ENCODE results near the gene EHMT1.

The EHMT1 gene

GRCh38 chr9:137679695-137680305 lies 61.0 kb downstream of the EHMT1 start:
- H3K27ac ChIP-seq (ENCODE audit: low read depth, low read length) = peak overlapping the region; percentile 68
- H3K4me2 ChIP-seq (ENCODE audit: low read depth, low read length, poor library complexity, severe bottlenecking) = peak overlapping the region; percentile 43

GRCh38 chr9:137680444-137681358 lies 61.9 kb downstream of the EHMT1 start:
- Histone ChIP-seq H3K36me3 (ENCODE audit: low read length) (no peaks in the 10 kb centered on the region; the same call in 1 of the 2 replicates), H3K9ac (ENCODE audit: low read length) (peak overlapping the region; percentile 19; the same call in 1 of the 2 replicates), H3K79me2 (ENCODE audit: insufficient read depth, low read length) (peaks cover 49% of the 10 kb centered on the region), H3K9me3 (ENCODE audit: insufficient read depth, low read length) (no peaks in the 10 kb centered on the region), H3K4me2 (ENCODE audit: low read depth, low read length, poor library complexity, severe bottlenecking) (peak overlapping the region; percentile 43), H3K4me3 (ENCODE audit: insufficient read depth, low read length, poor library complexity, severe bottlenecking) (no peak overlapping the region), H2AFZ (ENCODE audit: low read depth, low read length, severe bottlenecking) (no peak overlapping the region), H3F3A (ENCODE audit: insufficient read depth) (peaks cover 35% of the 10 kb centered on the region), H3K27me3 (ENCODE audit: low read length) (no peaks in the 10 kb centered on the region), H3K9me2 (replicated peaks; ENCODE audit: insufficient read depth, low read length) (no peaks in the 10 kb centered on the region), H3K27ac (ENCODE audit: low read depth, low read length) (peak overlapping the region; percentile 68), H4K20me1 (ENCODE audit: low read depth, low read length) (no peaks in the 10 kb centered on the region)
- TF ChIP-seq CTCF (IDR thresholded peaks at IDR 0.05; ENCODE audit: insufficient read depth, low read length, poor library complexity, severe bottlenecking) = no peak
- no peak for TF ChIP-seq EZH2phosphoT487 (conservative IDR thresholded peaks at IDR 0.05; ENCODE audit: low read length)

More at GRCh38 chr9:137679695-137680305, 61.0 kb downstream of the EHMT1 start:
- Histone ChIP-seq H3F3A (ENCODE audit: insufficient read depth) (peaks cover 35% of the 10 kb centered on the region), H3K27me3 (ENCODE audit: low read length) (no peaks in the 10 kb centered on the region), H3K4me3 (ENCODE audit: insufficient read depth, low read length, poor library complexity, severe bottlenecking) (no peak overlapping the region), H3K9me3 (ENCODE audit: insufficient read depth, low read length) (no peaks in the 10 kb centered on the region), H4K20me1 (ENCODE audit: low read depth, low read length) (no peaks in the 10 kb centered on the region), H3K36me3 (ENCODE audit: low read length) (no peaks in the 10 kb centered on the region), H3K9me2 (replicated peaks; ENCODE audit: insufficient read depth, low read length) (no peaks in the 10 kb centered on the region), H3K9ac (ENCODE audit: low read length) (no peak overlapping the region), H2AFZ (ENCODE audit: low read depth, low read length, severe bottlenecking) (no peak overlapping the region), H3K79me2 (ENCODE audit: insufficient read depth, low read length) (peaks cover 40% of the 10 kb centered on the region)
- no peak for TF ChIP-seq CTCF (IDR thresholded peaks at IDR 0.05; ENCODE audit: insufficient read depth, low read length, poor library complexity, severe bottlenecking)
- TF ChIP-seq EZH2phosphoT487 (conservative IDR thresholded peaks at IDR 0.05; ENCODE audit: low read length) = no peak

- Histone ChIP-seq H3K79me2 (ENCODE audit: insufficient read depth, low read length) (peaks cover 53% of the 10 kb centered on the region), H3K27me3 (ENCODE audit: low read length) (no peaks in the 10 kb centered on the region), H3K27ac (ENCODE audit: low read depth, low read length) (peak overlapping the region; percentile 68), H3K9me2 (replicated peaks; ENCODE audit: insufficient read depth, low read length) (no peaks in the 10 kb centered on the region), H4K20me1 (ENCODE audit: low read depth, low read length) (no peaks in the 10 kb centered on the region), H3F3A (ENCODE audit: insufficient read depth) (peaks cover 35% of the 10 kb centered on the region), H3K36me3 (ENCODE audit: low read length) (no peaks in the 10 kb centered on the region; the same call in 1 of the 2 replicates), H2AFZ (ENCODE audit: low read depth, low read length, severe bottlenecking) (no peak overlapping the region), H3K9me3 (ENCODE audit: insufficient read depth, low read length) (no peaks in the 10 kb centered on the region), H3K4me3 (ENCODE audit: insufficient read depth, low read length, poor library complexity, severe bottlenecking) (no peak overlapping the region), H3K4me2 (ENCODE audit: low read depth, low read length, poor library complexity, severe bottlenecking) (peak overlapping the region; percentile 43), H3K9ac (ENCODE audit: low read length) (peak overlapping the region; percentile 7; the same call in 1 of the 2 replicates)
- no peak for TF ChIP-seq EZH2phosphoT487 (conservative IDR thresholded peaks at IDR 0.05; ENCODE audit: low read length)
- TF ChIP-seq CTCF (IDR thresholded peaks at IDR 0.05; ENCODE audit: insufficient read depth, low read length, poor library complexity, severe bottlenecking) = peak; percentile 27
Observed at GRCh38 chr9:137682428-137683105, 63.8 kb downstream of the EHMT1 start.

Data from SU-DHL-6 (cell line).